Erythroblast (primary cell): ENCODE measurements around the gene GSK3A.
A peak's percentile ranks its signal among the peaks of the same experiment; 100 is the strongest.

Experiments
- DNase-seq, 2 experiments: peaks; one replicate each; lab custom pipeline; 2025; lab: John Stamatoyannopoulos, UW
- GATA1 ChIP-seq: IDR thresholded peaks from 2 replicates; pipeline ENCODE4 v1.6.1; 2011; ENCODE audit warnings: low read depth, mild to moderate bottlenecking, control low read depth, low read length, moderate library complexity
- POLR2A ChIP-seq: IDR thresholded peaks from 2 replicates; pipeline ENCODE4 v1.6.1; 2011; ENCODE audit warnings: mild to moderate bottlenecking, low read length

Gene GSK3A

DNA sequence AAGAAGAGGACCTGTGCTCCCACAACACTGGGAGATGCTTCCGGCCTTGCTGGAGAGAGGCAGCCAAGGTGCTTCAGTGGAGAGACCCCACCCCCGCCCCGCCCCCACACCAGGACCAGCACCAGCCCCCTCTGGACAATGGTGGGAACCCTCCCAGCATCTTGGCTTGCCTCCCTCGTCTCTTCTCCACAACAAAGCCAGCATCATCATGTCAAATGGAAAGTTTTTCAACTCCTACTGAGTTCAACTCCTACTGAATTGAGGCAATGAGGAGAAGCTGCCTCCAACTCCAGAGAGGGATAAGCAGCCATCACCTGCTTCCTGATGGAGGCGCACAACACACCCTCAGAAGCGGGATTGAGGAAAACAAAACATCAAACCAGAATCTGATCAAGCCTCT, 37.7 kb downstream of the GSK3A start:
- TF ChIP-seq GATA1 (no peak), POLR2A (no peak)
- DNase-seq: no peak

- no peak for DNase-seq
- TF ChIP-seq GATA1 (no peak), POLR2A (no peak)
Measured at GRCh38 chr19:42203700-42204099, 38.7 kb downstream of the GSK3A start.

- TF ChIP-seq GATA1 (no peak), POLR2A (no peak)
- DNase-seq: no peak
Measured at GRCh38 chr19:42202290-42202880, 40.0 kb downstream of the GSK3A start.

GRCh38 chr19:42201489-42202289, 40.7 kb downstream of the GSK3A start:
- no peak for TF ChIP-seq GATA1
- no peak for TF ChIP-seq POLR2A
- DNase-seq: no peak

DNA sequence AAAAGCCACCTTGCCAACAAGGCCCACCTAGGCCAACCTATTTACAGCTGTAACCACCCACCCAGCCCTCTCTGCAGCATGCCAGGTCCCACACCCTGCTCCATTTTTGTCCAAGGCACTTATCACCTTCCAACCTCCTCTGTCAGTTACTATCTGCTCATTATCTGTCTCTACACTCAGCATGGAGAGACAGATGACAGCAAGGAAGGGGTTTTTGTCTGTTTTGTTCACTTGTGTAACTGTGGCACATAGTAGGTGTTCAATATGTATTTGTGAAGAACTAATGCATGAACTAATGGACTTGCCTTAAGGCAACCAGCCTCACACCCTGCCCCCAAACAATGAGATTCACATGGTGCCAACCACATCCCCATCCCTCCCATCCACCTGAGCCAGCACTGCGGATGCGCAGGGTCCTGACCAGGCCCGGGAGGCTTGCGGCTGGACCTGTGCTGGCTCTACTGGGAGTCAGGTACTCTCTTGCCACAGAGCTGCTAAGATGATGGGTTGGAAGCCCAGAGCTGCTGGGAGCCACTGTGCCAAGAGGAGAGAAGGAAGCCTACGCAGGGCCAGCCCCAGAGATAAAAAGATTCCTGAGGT, 42.2 kb downstream of the GSK3A start:
- peak in 1 of 2 experiments; percentile 52 for DNase-seq
- TF ChIP-seq POLR2A (no peak), GATA1 (no peak)

GRCh38 chr19:42199440-42200115, 42.8 kb downstream of the GSK3A start:
- DNase-seq: peak; percentile 85 to 87
- TF ChIP-seq POLR2A (no peak), GATA1 (no peak)

GRCh38 chr19:42198676-42199439, 43.5 kb downstream of the GSK3A start:
- no peak for DNase-seq
- no peak for TF ChIP-seq GATA1
- TF ChIP-seq POLR2A: no peak

DNA sequence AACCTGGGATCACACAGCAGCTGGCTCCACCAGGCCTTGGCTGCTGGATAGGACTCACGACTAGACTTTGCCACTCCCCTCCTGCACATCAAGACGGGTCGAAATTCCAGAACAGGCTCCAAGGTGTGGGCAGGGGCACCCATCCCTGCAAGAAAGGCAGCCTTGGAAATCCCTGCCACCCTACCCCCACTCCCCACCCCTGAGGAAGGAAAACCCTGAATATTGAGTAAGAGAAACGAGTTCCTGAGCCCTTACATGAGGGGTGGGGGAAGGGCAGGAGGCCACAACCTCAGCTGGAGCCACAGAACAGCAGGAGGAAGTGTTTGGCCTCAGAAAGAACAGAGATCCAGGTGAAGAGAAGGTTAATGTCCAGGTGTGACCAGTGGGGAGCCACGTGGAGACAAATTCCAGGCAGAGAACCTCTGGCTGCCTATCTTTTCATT, 45.0 kb downstream of the GSK3A start:
- no peak for TF ChIP-seq POLR2A
- TF ChIP-seq GATA1: no peak
- DNase-seq: no peak

DNA sequence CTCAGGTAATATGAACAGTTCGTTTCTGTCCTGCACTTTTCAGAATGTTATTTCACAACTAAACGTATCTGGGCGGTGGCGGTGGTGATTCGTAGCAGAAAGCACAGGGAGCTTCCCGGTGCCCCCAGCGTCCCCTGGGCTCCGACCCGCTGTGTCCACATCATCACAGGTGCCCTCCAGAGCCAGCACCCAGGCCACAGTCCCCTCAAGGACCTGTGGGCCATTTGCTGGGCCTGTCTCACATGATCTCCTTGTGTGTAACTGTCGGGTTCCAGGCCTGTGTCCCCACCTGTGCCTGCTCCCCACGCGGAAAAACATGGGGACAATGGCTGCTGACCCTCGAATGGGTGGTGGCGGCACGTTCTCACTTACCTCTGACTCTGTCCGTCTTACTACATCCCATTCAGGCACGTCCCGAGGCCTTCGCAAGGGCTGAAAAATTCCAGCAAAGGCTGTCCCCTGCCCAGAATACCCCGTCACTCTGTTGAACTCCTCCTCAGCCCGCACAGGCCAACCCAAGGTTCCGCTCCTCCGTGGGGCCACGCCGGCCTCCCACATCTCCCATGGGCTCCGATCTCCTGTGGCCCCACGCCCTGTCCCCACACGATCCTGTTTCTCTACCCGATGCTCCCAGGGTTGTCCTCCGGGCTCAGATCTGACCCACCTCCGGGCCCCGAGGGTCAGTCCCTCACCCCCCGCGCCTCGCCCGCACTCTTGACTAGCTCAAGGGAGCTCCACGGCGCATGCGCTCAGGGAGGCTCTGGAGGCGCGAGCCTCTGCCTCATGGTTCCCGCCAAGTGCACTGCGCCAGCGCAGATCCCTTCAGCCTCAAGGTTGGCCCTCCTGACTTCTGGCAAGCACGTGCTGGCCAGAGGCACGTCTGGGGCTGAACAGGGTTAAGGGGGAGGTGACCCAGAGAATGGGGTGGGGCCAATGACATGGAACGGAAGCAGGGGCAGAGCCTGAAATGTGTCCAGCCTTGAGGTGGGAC, 46.1 kb downstream of the GSK3A start:
- TF ChIP-seq GATA1: no peak
- no peak for TF ChIP-seq POLR2A
- no peak for DNase-seq

GRCh38 chr19:42193706-42194105, 48.7 kb downstream of the GSK3A start:
- TF ChIP-seq GATA1 (no peak), POLR2A (no peak)
- DNase-seq: no peak

DNA sequence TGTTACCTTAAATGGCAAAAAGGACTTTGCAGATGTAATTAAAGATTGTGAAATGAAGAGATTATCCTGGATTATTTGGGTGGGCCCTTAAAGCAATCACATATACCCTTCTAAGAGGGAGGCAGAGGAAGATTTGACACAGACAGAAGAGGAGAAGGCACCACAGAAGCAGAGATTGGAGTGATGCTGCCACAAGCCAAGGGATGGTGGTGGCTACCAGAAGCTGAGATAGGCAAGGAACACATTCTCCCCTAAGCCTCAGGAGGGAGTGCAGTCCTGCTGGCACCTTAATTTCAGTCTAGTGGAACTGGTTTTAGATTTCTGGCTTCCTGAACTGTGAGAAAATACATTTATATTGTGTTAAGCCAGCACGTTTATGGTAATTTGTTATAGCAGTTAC, 49.1 kb downstream of the GSK3A start:
- no peak for TF ChIP-seq GATA1
- TF ChIP-seq POLR2A: no peak
- DNase-seq: no peak

GRCh38 chr19:42191855-42192254, 50.5 kb downstream of the GSK3A start:
- DNase-seq: peak; percentile 13 to 69
- TF ChIP-seq POLR2A (no peak), GATA1 (no peak)

DNA sequence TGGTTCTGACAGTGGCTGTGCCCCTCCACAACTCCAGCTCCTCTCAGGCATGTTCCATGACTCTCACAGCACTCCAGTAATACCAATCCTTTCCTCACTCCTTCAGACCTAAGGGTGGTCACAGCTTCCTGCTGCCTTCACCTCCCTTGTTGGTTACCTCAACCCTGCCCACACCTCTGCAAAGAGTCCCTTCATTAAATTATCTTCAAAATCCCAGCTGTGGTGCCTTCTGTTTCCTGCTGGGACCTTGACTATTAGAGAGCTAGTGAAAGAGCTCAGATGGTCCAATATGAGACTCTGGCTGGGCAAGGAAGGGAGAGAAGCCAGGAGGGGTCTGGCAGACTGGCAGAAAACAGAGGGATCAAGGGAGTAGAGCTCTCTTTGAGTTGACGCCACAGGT, 51.1 kb downstream of the GSK3A start:
- no peak for DNase-seq
- no peak for TF ChIP-seq GATA1
- no peak for TF ChIP-seq POLR2A
